Panc1 (cell line): ENCODE results near the gene MCM8.

Experiments used
- CTCF ChIP-seq: fragments of 450-650 bp; IDR thresholded peaks from 2 replicates; pipeline ENCODE4 v1.5.1; 2017; ENCODE audit warnings: mild to moderate bottlenecking
- POLR2AphosphoS5 ChIP-seq: IDR thresholded peaks from 2 replicates; pipeline ENCODE4 v1.6.1; 2012; ENCODE audit warnings: mild to moderate bottlenecking, low read depth, low read length, moderate library complexity
- REST ChIP-seq, 2 experiments: IDR thresholded peaks; 2 replicates each; pipeline ENCODE4 v1.6.1; 2011 to 2012; ENCODE audit warnings: low read depth in 2 of 2, control low read depth in 1 of 2, low read length in 1 of 2, mild to moderate bottlenecking in 1 of 2, moderate library complexity in 1 of 2; ENCODE audit not compliant: insufficient read depth in 1 of 2
- SIN3A ChIP-seq: IDR thresholded peaks from 2 replicates; pipeline ENCODE4 v1.6.1; 2012; ENCODE audit warnings: low read depth, mild to moderate bottlenecking, low read length, moderate library complexity, borderline replicate concordance; ENCODE audit not compliant: insufficient read depth
- TCF7L2 ChIP-seq: IDR thresholded peaks from 2 replicates; pipeline ENCODE4 v1.6.1; 2011; ENCODE audit warnings: mild to moderate bottlenecking, low read depth, low read length, inconsistent platforms

GRCh38 chr20:5938456-5939029 is 11.9 kb upstream of the MCM8 start:
- no peak for TF ChIP-seq CTCF
- no peak for TF ChIP-seq POLR2AphosphoS5
- TF ChIP-seq REST (IDR thresholded peaks at IDR 0.05; ENCODE audit: insufficient read depth in 1 of 2, low read depth in 2 of 2, low read length in 1 of 2), result no peak
- no peak for TF ChIP-seq TCF7L2
- no peak for TF ChIP-seq SIN3A
